ENCODE results near the gene RAET1L.
"Not testable (repeated sequence)": the region's sequence is repeated elsewhere in the genome, so short reads cannot be mapped to it uniquely, and the experiment has no call there.

The RAET1L gene

GRCh38 chr6:149990661-149991471 is 34.5 kb downstream of the RAET1L start:
- no peak for DNase-seq

- no peak for DNase-seq
These were observed 35.1 kb downstream of the RAET1L start for GRCh38 chr6:149990212-149990660.

- no peak for DNase-seq
These were observed 36.6 kb downstream of the RAET1L start for GRCh38 chr6:149988550-149989346.

GRCh38 chr6:149987602-149988107 is 37.7 kb downstream of the RAET1L start:
- DNase-seq = no peak

- no peak for DNase-seq
These were observed 39.8 kb downstream of the RAET1L start for GRCh38 chr6:149985481-149985937.

- DNase-seq = no peak
These were observed 40.6 kb downstream of the RAET1L start for GRCh38 chr6:149984773-149985172.

GRCh38 chr6:149983145-149983544 is 42.2 kb downstream of the RAET1L start:
- no peak for DNase-seq

GRCh38 chr6:149979293-149979692 is 46.0 kb downstream of the RAET1L start:
- no peak for DNase-seq

- DNase-seq = no peak
These were observed 46.7 kb downstream of the RAET1L start for GRCh38 chr6:149978610-149979009.

- no peak for DNase-seq
These were observed 48.1 kb downstream of the RAET1L start for GRCh38 chr6:149977221-149977620.

GRCh38 chr6:149975400-149975799 is 49.9 kb downstream of the RAET1L start:
- DNase-seq = no peak

- no peak for DNase-seq
These were observed 50.5 kb downstream of the RAET1L start for GRCh38 chr6:149974825-149975224.

GRCh38 chr6:149974394-149974793 is 50.9 kb downstream of the RAET1L start:
- DNase-seq = not testable (repeated sequence)

GRCh38 chr6:149969635-149970034 is 55.7 kb downstream of the RAET1L start:
- DNase-seq = no peak

GRCh38 chr6:149968909-149969308 is 56.4 kb downstream of the RAET1L start:
- DNase-seq = not testable (repeated sequence)

Measured in GOT3 (cell line).